DMS79 (cell line): ENCODE measurements around the gene SHMT2.

Experiments used
- DNase-seq: peaks from one replicate; lab custom pipeline; 2025; lab: John Stamatoyannopoulos, UW

Gene SHMT2

GRCh38 chr12:57240066-57240921 lies 10.8 kb downstream of the SHMT2 start:
- DNase-seq, result no peak

GRCh38 chr12:57240926-57241401 lies 11.5 kb downstream of the SHMT2 start:
- no peak for DNase-seq

- no peak for DNase-seq
These were observed 12.1 kb downstream of the SHMT2 start for GRCh38 chr12:57241402-57242310.

GRCh38 chr12:57242329-57242690 lies 12.8 kb downstream of the SHMT2 start:
- peak; percentile 12 for DNase-seq

GRCh38 chr12:57242691-57243454 lies 13.4 kb downstream of the SHMT2 start:
- DNase-seq, result peak; percentile 30

- DNase-seq, result no peak
These were observed 14.2 kb downstream of the SHMT2 start for GRCh38 chr12:57243521-57244311.

GRCh38 chr12:57244312-57244696 lies 14.8 kb downstream of the SHMT2 start:
- DNase-seq, result no peak

- DNase-seq, result no peak
These were observed 17.5 kb downstream of the SHMT2 start for GRCh38 chr12:57247041-57247440.

- DNase-seq, result no peak
These were observed 19.6 kb downstream of the SHMT2 start for GRCh38 chr12:57248934-57249742.

GRCh38 chr12:57250541-57250940 lies 21.0 kb downstream of the SHMT2 start:
- no peak for DNase-seq

GRCh38 chr12:57250956-57251355 lies 21.4 kb downstream of the SHMT2 start, which contains the start of gene STAC3:
Gene STAC3, minus strand, starts transcription at chr12:57251187. Its CDS starts 1,551 bp downstream, at chr12:57249636.
- no peak for DNase-seq

GRCh38 chr12:57254506-57255280 lies 25.2 kb downstream of the SHMT2 start:
- DNase-seq, result no peak

- DNase-seq, result no peak
These were observed 26.4 kb downstream of the SHMT2 start for GRCh38 chr12:57255916-57256315.

- DNase-seq, result no peak
These were observed 29.8 kb downstream of the SHMT2 start for GRCh38 chr12:57258977-57259970.

GRCh38 chr12:57260366-57260765 lies 30.9 kb downstream of the SHMT2 start:
- DNase-seq, result no peak

GRCh38 chr12:57261428-57261865 lies 31.9 kb downstream of the SHMT2 start:
- DNase-seq, result no peak

- no peak for DNase-seq
These were observed 32.8 kb downstream of the SHMT2 start for GRCh38 chr12:57262126-57262822.

GRCh38 chr12:57263096-57263495 lies 33.6 kb downstream of the SHMT2 start:
- DNase-seq, result no peak
